ENCODE results near the gene S100A9. TPM values are rescaled to one million over a fixed set of nuclear protein-coding genes. Genes with fewer than 3 reads are reported as not detected.

The S100A9 gene
- total RNA-seq, 1 experiment from 2014 or later = not detected

GRCh38 chr1:153393926-153394325 is 36.3 kb downstream of the S100A9 start:
- no peak overlapping the region for H4K5ac ChIP-seq (ENCODE audit: insufficient read length, low read depth, low read length)
- no peak overlapping the region for H3K56ac ChIP-seq (ENCODE audit: insufficient read length, low read depth, low read length)
- peaks cover 0 to 2% of the 10 kb centered on the region in 2 experiments; a peak in 1 of 4 replicates for H3K4me1 Mint-ChIP-seq
- no peak overlapping the region for H3K4me2 ChIP-seq (ENCODE audit: insufficient read depth, insufficient read length, low read length)
- no peaks in the 10 kb centered on the region for H3K23me2 ChIP-seq (ENCODE audit: insufficient read length, low read depth, low read length, poor library complexity, severe bottlenecking)
- H3K4me3 Mint-ChIP-seq = no peak overlapping the region
- H3K23ac ChIP-seq (ENCODE audit: insufficient read length, low read depth, low read length) = no peak overlapping the region
- no peaks in the 10 kb centered on the region for H3K9me3 Mint-ChIP-seq
- no peak overlapping the region for H2AK5ac ChIP-seq (ENCODE audit: insufficient read length, low read length)
- no peaks in the 10 kb centered on the region for H4K20me1 ChIP-seq (ENCODE audit: control insufficient read depth, insufficient read depth, insufficient read length)
- no peak overlapping the region for H2BK20ac ChIP-seq (ENCODE audit: low read depth, low read length, poor library complexity, severe bottlenecking)
- H4K91ac ChIP-seq (ENCODE audit: insufficient read length, low read depth, low read length) = no peak overlapping the region
- no peaks in the 10 kb centered on the region for H3K79me2 ChIP-seq (ENCODE audit: insufficient read depth, low read length)
- no CpG with 5 or more reads among the region's 6 CpGs for WGBS (ENCODE audit: extremely low coverage, insufficient read length, low lambda C conversion rate)
- H2AFZ ChIP-seq (ENCODE audit: low read length) = no peak overlapping the region
- no peak overlapping the region for H2BK15ac ChIP-seq (ENCODE audit: low read depth, low read length)
- H2BK120ac ChIP-seq (ENCODE audit: low read depth, low read length, poor library complexity, severe bottlenecking) = no peak overlapping the region
- no peaks in the 10 kb centered on the region for H3K9me3 ChIP-seq (ENCODE audit: control insufficient read depth, low read depth, low read length)
- H3K4ac ChIP-seq (ENCODE audit: low read depth, low read length) = no peak overlapping the region
- no peak overlapping the region for H4K8ac ChIP-seq (replicated peaks; ENCODE audit: insufficient read length, low read depth, low read length)
- H3K27me3 Mint-ChIP-seq (ENCODE audit: low read depth) = peaks cover 12% of the 10 kb centered on the region
- no peaks in the 10 kb centered on the region for H3K4me1 ChIP-seq (ENCODE audit: insufficient read depth, low read length)
- DNase-seq = peak; percentile 74
- no peaks in the 10 kb centered on the region for H3K27me3 ChIP-seq (ENCODE audit: insufficient read depth, low read length)
- no peak overlapping the region for H2BK5ac ChIP-seq (ENCODE audit: insufficient read length, low read length)
- peak; percentile 68 for TF ChIP-seq CTCF (conservative IDR thresholded peaks at IDR 0.05)
- H3K79me1 ChIP-seq (ENCODE audit: insufficient read depth, low read depth, low read length, poor library complexity, severe bottlenecking) = no peaks in the 10 kb centered on the region
- no peaks in the 10 kb centered on the region; a peak in 1 of 7 replicates for H3K36me3 Mint-ChIP-seq (ENCODE audit: insufficient read depth in 1 of 3, low read depth in 3 of 3)
- H3K9ac ChIP-seq (ENCODE audit: extremely low read depth, insufficient read length, low read length) = no peak overlapping the region
- H3K27ac ChIP-seq (ENCODE audit: insufficient read length, low read depth, low read length) = no peak overlapping the region
- no peak overlapping the region for H3K18ac ChIP-seq (ENCODE audit: insufficient read length, low read depth, low read length)
- H2BK12ac ChIP-seq (ENCODE audit: insufficient read length, low read depth, low read length) = no peak overlapping the region
- H3T11ph ChIP-seq (ENCODE audit: low read length) = no peak overlapping the region
- H3K27ac Mint-ChIP-seq = no peak overlapping the region
- H3K14ac ChIP-seq (ENCODE audit: insufficient read depth, low read length) = no peak overlapping the region; the same call in 1 of the 2 replicates

All from H9 (cell line).